CD14-positive monocyte (primary cell): ENCODE data around the gene KRTAP5-6. TPM values are rescaled to one million over a fixed set of nuclear protein-coding genes. Genes with fewer than 3 reads are reported as not detected.

Experiments used
- DNase-seq, 3 donors: peaks; one replicate each; pipeline ENCODE4 v3.0.0-alpha.2; 2011 to 2022
- H2AFZ ChIP-seq: 2 replicates; pipeline ENCODE4 v1.6.0; 2012; ENCODE audit warnings: mild to moderate bottlenecking, low read depth, low read length, inconsistent platforms; ENCODE audit not compliant: insufficient read depth, poor library complexity, severe bottlenecking
- H3K27ac ChIP-seq, 2 donors: 1 replicate in 1 of 2; 2 replicates in 1 of 2; pipeline ENCODE4 v1.5.1; 2012 to 2013; ENCODE audit warnings: low read length in 2 of 2, control low read depth in 1 of 2, inconsistent platforms in 1 of 2, low read depth in 1 of 2, mild to moderate bottlenecking in 1 of 2
- H3K27me3 ChIP-seq, 2 donors: one replicate each; pipeline versions ENCODE4 v1.6.0 to v1.6.1; 2011 to 2013; ENCODE audit warnings: low read length in 2 of 2; ENCODE audit not compliant: control insufficient read depth in 2 of 2, insufficient read depth in 2 of 2
- H3K36me3 ChIP-seq, 2 donors: replicated peaks in 1 of 2; 1 replicate in 1 of 2; 2 replicates in 1 of 2; pipeline versions ENCODE4 v1.5.1 to v1.6.1; 2012 to 2013; ENCODE audit warnings: low read length in 2 of 2, control low read depth in 1 of 2, inconsistent platforms in 1 of 2, mild to moderate bottlenecking in 1 of 2; ENCODE audit not compliant: insufficient read depth in 2 of 2, control insufficient read depth in 1 of 2
- H3K4me1 ChIP-seq, 2 donors: 1 replicate in 1 of 2; 2 replicates in 1 of 2; pipeline versions ENCODE4 v1.5.1 to v1.6.1; 2012 to 2013; ENCODE audit warnings: low read length in 2 of 2, control low read depth in 1 of 2, inconsistent platforms in 1 of 2, mild to moderate bottlenecking in 1 of 2, moderate library complexity in 1 of 2; ENCODE audit not compliant: insufficient read depth in 2 of 2, control insufficient read depth in 1 of 2
- H3K4me2 ChIP-seq: replicated peaks from 2 replicates; pipeline ENCODE3; 2012; ENCODE audit warnings: low read length, moderate library complexity, mild to moderate bottlenecking; ENCODE audit not compliant: poor library complexity, severe bottlenecking; ENCODE audit errors: extremely low read depth
- H3K4me3 ChIP-seq, 3 experiments: fragments of 200-600 bp in 1 of 3; sonication (generic) in 1 of 3; replicated peaks in 1 of 3; 1 replicate in 2 of 3; 2 replicates in 1 of 3; pipeline ENCODE4 v1.5.1; 2011 to 2013; ENCODE audit warnings: low read length in 3 of 3, mild to moderate bottlenecking in 3 of 3, control low read depth in 2 of 3, low read depth in 2 of 3, inconsistent platforms in 1 of 3, moderate library complexity in 1 of 3
- H3K79me2 ChIP-seq: 2 replicates; pipeline ENCODE4 v1.6.0; 2012; ENCODE audit warnings: mild to moderate bottlenecking, control low read depth, inconsistent platforms, low read length, moderate library complexity; ENCODE audit not compliant: insufficient read depth
- H3K9ac ChIP-seq: 2 replicates; pipeline ENCODE4 v1.6.0; 2017; ENCODE audit warnings: low read length, mild to moderate bottlenecking; ENCODE audit not compliant: insufficient read depth, poor library complexity, severe bottlenecking
- H3K9me3 ChIP-seq, 2 donors: replicated peaks in 1 of 2; 1 replicate in 1 of 2; 2 replicates in 1 of 2; pipeline versions ENCODE4 v1.5.1 to v1.6.1; 2012 to 2013; ENCODE audit warnings: low read length in 2 of 2, control low read depth in 1 of 2; ENCODE audit not compliant: control insufficient read depth in 1 of 2, insufficient read depth in 1 of 2
- H4K20me1 ChIP-seq: 2 replicates; pipeline ENCODE4 v1.6.0; 2012; ENCODE audit warnings: mild to moderate bottlenecking, low read length, control low read depth, moderate library complexity; ENCODE audit not compliant: insufficient read depth
- H3K27ac Mint-ChIP-seq, 7 donors: one replicate each; pipeline ENCODE4 v1.8.0; 2020; ENCODE audit warnings: mild to moderate bottlenecking in 7 of 7, mixed read lengths in 7 of 7, moderate library complexity in 6 of 7, inconsistent platforms in 2 of 7
- H3K27me3 Mint-ChIP-seq, 3 donors: one replicate each; pipeline ENCODE4 v1.8.0; 2021 to 2022; ENCODE audit warnings: low read depth in 3 of 3, mild to moderate bottlenecking in 3 of 3, mixed read lengths in 3 of 3, moderate library complexity in 3 of 3, inconsistent platforms in 1 of 3
- H3K36me3 Mint-ChIP-seq, 2 donors: one replicate each; pipeline ENCODE4 v1.8.0; 2020; ENCODE audit warnings: mixed read lengths in 2 of 2, inconsistent platforms in 1 of 2, mild to moderate bottlenecking in 1 of 2
- H3K4me1 Mint-ChIP-seq: one replicate; pipeline ENCODE4 v1.8.0; 2020; ENCODE audit warnings: mild to moderate bottlenecking, mixed read lengths
- H3K4me3 Mint-ChIP-seq, 2 donors: one replicate each; pipeline ENCODE4 v1.8.0; 2020; ENCODE audit warnings: mild to moderate bottlenecking in 2 of 2, mixed read lengths in 2 of 2, moderate library complexity in 1 of 2
- H3K9me3 Mint-ChIP-seq, 7 donors: one replicate each; pipeline ENCODE4 v1.8.0; 2020 to 2022; ENCODE audit warnings: mixed read lengths in 7 of 7, mild to moderate bottlenecking in 6 of 7, moderate library complexity in 6 of 7, inconsistent platforms in 2 of 7
- CTCF ChIP-seq: fragments of 200-600 bp; IDR thresholded peaks from one replicate; pipeline ENCODE4 v1.8.0; 2022; ENCODE audit warnings: antibody characterized with exemption, mild to moderate bottlenecking
- WGBS: methylation state at CpG from one replicate; pipeline ENCODE4 v1.1.5; 2013; ENCODE audit warnings: missing lambda C conversion rate; ENCODE audit not compliant: insufficient coverage; 5-methylcytosine and 5-hydroxymethylcytosine counted together
- intact Hi-C, 2 donors: fragments of 100-400 bp; cut with micrococcal nuclease; formaldehyde crosslinking; loops; one replicate each; pipeline versions ENCODE4 v1.15.0 to v1.15.1; 2023
- polyA plus RNA-seq, 3 donors: library from polyadenylated mRNA; depleted of rRNA in 1 of 3; unstranded in 2 of 3; stranded (reverse) in 1 of 3; fragments of 300-500 nt in 2 of 3; fragments of >200 nt in 1 of 3; fragmentation: Illumina TruSeq in 2 of 3; gene quantifications; 1 replicate in 2 of 3; 2 replicates in 1 of 3; pipeline ENCODE4 v1.2.3, GENCODE V29; 2012 to 2021

Gene KRTAP5-6
- polyA plus RNA-seq, 3 donors, result not detected

GRCh38 chr11:1736447-1736992 is 39.5 kb downstream of the KRTAP5-6 start:
- peaks cover 7% of the 10 kb centered on the region for H3K4me1 Mint-ChIP-seq
- H3K27ac Mint-ChIP-seq, result no peak overlapping the region
- Histone ChIP-seq H3K4me1 (peaks cover 0 to 4% of the 10 kb centered on the region in 2 donors), H3K79me2 (no peaks in the 10 kb centered on the region), H3K27ac (no peak overlapping the region), H3K9ac (no peak overlapping the region), H4K20me1 (no peaks in the 10 kb centered on the region), H3K27me3 (peaks cover 5 to 58% of the 10 kb centered on the region in 2 donors), H3K9me3 (peaks cover 20 to 25% of the 10 kb centered on the region in 2 donors), H2AFZ (no peak overlapping the region), H3K4me2 (no peak overlapping the region), H3K36me3 (no peaks in the 10 kb centered on the region), H3K4me3 (no peak overlapping the region)
- intact Hi-C loops, result no loop called here
- TF ChIP-seq CTCF, result peak; percentile 26
- peaks cover 54 to 73% (median 68%) of the 10 kb centered on the region in 3 donors for H3K27me3 Mint-ChIP-seq
- DNase-seq, result no peak
- 80% methylated on average over 3 of the region's 3 CpGs for WGBS
- peaks cover 15 to 32% (median 24%) of the 10 kb centered on the region in 7 donors for H3K9me3 Mint-ChIP-seq
- H3K36me3 Mint-ChIP-seq, result peaks cover 3% of the 10 kb centered on the region in 2 donors
- H3K4me3 Mint-ChIP-seq, result peak overlapping the region in 1 of 2 donors; percentile 13

DNA sequence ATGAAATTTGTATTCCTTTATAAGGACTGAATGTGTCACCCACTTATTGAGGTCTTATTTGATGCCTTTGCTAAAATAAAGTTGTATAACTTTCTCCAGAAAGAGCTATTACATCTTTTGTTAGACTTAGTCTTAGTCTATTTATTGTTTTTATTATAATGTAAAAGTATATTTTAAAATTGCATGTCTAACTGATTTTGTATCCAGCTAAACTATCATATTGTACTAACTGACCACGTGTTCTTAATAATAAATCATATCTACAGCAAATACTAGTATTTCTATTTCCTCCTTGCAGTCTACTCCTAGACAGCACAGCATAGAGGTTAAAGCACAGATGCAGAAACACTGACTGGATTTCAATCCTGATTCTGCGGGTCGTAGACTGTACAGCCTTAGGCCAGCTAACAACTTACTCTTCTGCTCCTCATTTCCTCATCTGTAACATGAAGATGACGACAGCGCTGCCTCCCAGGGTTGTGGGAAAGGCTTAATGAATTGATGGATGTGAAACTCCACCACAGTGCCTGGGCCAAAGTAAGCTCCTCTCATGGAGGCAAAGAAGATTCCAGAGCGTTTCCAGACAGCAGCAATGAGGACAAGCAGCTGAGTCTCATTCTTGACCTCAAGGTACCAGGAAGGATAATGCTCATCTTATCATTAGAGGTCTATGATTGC is 40.2 kb downstream of the KRTAP5-6 start:
- H3K36me3 Mint-ChIP-seq, result peaks cover 3% of the 10 kb centered on the region in 2 donors
- WGBS, result no CpG with 5 or more reads among the region's 6 CpGs
- peaks cover 0 to 4% of the 10 kb centered on the region in 2 donors for H3K4me1 ChIP-seq
- H3K9me3 ChIP-seq, result peaks cover 20 to 25% of the 10 kb centered on the region in 2 donors
- no peak overlapping the region for H3K4me2 ChIP-seq
- intact Hi-C loops, result no loop called here
- no peak for TF ChIP-seq CTCF
- H3K9me3 Mint-ChIP-seq, result peaks cover 13 to 32% (median 22%) of the 10 kb centered on the region in 7 donors
- H3K27me3 Mint-ChIP-seq, result peaks cover 50 to 71% (median 63%) of the 10 kb centered on the region in 3 donors
- no peak overlapping the region for H3K4me3 ChIP-seq
- H4K20me1 ChIP-seq, result no peaks in the 10 kb centered on the region
- H3K79me2 ChIP-seq, result no peaks in the 10 kb centered on the region
- H3K27me3 ChIP-seq, result peaks cover 5 to 61% of the 10 kb centered on the region in 2 donors
- H3K27ac ChIP-seq, result no peak overlapping the region
- no peak for DNase-seq
- H3K27ac Mint-ChIP-seq, result no peak overlapping the region
- H3K4me1 Mint-ChIP-seq, result peaks cover 7% of the 10 kb centered on the region
- H3K4me3 Mint-ChIP-seq, result no peak overlapping the region
- no peaks in the 10 kb centered on the region for H3K36me3 ChIP-seq
- H2AFZ ChIP-seq, result no peak overlapping the region
- H3K9ac ChIP-seq, result no peak overlapping the region
